Stimulated activated CD4-positive, alpha-beta T cell treated with anti-CD3 and anti-CD28 coated beads, Interleukin-15, amount 100 ng/mL, for 48 hours (primary cell): ENCODE measurements around the gene GINS2.

Source experiments
- DNase-seq, 2 donors: peaks; one replicate each; pipeline ENCODE4 v3.0.0-alpha.2; 2020; ENCODE audit warnings: low read depth in 2 of 2

GINS2 gene

GRCh38 chr16:85689950-85690320 lies 1.2 kb upstream of the GINS2 start:
- no peak for DNase-seq

GRCh38 chr16:85689285-85689949 lies 663 bp upstream of the GINS2 start:
- DNase-seq: no peak

DNA sequence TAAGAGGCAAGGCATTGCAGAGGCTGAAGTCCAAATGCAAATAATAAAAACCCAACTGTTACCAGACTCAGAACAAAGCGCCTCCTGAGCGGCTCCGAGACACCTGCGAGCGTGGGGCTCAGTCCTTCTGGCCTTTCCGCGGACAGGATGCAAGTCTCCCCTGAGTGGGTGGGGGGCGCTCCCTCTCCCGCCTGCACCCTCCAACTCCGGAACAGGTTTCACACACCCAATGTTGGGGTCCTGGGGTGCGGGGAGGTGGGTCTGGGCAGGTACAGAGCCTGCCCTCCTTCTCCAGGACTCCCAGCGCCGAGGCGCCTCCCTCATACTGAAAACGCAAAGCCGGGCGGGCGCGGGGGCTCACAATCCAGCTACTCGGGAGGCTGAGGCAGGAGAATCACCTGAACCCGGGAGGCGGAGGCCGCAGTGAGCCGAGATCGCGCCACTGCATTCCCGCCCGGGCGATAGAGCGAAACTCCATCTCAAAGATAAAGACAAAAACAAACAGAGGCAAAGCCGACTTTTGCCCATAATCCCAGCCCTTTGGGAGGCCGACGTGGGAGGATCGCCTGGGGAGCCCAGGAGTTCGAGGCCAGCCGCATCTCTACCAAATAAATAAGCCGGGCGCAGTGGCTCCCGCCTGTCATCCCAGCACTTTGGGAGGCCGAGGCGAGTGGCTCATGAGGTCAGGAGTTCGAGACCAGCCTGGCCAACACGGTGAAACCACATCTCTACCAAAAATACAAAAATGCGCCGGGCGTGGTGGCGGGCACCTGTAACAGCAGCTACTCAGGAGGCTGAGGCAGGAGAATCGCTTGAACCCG lies 893 bp downstream of the GINS2 start:
- peak in 1 of 2 donors; percentile 9 for DNase-seq

DNA sequence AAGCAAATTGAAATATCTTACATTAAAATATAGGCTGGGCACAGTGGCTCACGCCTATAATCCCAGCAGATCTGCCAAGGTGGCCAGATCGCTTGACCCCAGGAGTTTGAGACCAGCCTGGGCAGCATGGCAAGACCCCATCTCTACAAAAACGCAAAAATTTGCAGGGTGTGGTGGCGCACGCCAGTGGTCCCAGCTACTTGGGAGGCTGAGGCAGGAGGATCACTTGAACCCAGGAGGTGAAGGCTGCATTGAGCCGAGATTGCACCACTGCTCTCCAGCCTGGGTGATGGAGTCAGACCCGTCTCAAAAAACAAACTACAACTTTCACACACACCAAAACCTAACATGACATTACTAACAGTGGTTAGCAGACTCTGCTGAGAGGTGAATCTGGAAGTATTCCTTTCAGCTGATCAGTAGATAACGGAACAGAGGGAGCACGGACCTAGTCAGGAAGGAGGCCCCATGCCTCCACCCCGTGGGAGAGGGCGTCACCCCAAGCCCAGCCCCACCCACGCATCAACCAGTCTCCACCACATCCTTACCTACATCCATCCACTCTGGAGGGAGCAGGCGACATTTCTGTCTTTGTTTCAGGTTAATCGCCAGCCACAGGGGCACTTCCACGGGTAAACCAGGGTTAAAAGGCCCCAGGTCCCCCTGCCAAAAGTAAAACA lies 1.7 kb downstream of the GINS2 start:
- peak; percentile 21 to 32 for DNase-seq

- DNase-seq: no peak
Measured at GRCh38 chr16:85685251-85685650, 3.5 kb downstream of the GINS2 start.

- no peak for DNase-seq
Measured at GRCh38 chr16:85683363-85683762, 5.4 kb downstream of the GINS2 start.

DNA sequence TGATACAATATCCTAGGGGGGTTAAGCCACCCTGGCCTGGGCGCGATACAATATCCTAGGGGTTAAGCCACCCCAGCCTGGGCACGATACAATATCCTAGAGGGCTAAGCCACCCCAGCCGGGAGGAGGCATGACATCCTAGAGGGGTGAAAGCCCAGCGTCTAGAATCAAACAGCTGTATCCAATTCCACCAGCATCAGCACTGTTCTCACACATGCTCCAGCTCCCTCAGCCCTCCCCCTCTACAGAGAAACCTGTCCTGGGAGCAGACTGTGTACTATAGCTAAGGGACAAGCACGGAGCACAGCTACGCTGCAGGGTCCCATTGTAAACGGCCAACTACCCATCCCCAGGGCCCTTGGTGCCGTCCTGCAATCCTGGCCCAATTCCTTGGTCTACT lies 6.2 kb downstream of the GINS2 start:
- DNase-seq: no peak

- no peak for DNase-seq
Measured at GRCh38 chr16:85681255-85681654, 7.5 kb downstream of the GINS2 start.

DNA sequence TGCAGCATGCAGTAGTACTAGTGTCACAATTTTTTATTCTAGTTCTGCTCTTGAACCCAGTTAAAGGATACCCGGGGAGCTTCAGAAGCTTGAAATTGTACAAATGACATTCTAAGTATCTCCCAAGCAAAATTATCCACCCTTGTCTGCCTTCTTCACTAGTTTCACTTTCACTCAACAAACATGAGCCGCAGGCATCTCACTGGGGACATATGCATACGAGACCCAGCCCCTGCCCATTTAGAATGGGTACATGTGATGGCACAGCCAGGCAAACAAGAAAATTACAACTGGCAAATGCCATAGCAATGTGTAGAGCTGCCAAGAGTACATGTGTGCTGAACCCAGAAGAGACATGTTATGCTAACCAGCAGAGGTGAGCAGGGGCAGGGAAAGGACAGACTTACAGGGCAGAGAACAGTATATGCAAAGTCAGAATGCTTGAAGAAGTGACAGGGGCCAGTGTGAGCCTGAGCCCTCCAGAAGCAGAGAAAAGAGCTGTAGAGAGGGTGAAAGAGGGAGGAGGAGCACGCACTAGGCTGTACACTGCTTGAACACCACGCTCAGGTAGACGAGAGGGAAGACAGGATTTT lies 8.3 kb downstream of the GINS2 start:
- DNase-seq: no peak

- no peak for DNase-seq
Measured at GRCh38 chr16:85679870-85680269, 8.9 kb downstream of the GINS2 start.

- DNase-seq: no peak
Measured at GRCh38 chr16:85678821-85679220, 9.9 kb downstream of the GINS2 start.

GRCh38 chr16:85678016-85678415 lies 10.7 kb downstream of the GINS2 start:
- DNase-seq: no peak

- DNase-seq: no peak
Measured at GRCh38 chr16:85677383-85677967, 11.3 kb downstream of the GINS2 start.

DNA sequence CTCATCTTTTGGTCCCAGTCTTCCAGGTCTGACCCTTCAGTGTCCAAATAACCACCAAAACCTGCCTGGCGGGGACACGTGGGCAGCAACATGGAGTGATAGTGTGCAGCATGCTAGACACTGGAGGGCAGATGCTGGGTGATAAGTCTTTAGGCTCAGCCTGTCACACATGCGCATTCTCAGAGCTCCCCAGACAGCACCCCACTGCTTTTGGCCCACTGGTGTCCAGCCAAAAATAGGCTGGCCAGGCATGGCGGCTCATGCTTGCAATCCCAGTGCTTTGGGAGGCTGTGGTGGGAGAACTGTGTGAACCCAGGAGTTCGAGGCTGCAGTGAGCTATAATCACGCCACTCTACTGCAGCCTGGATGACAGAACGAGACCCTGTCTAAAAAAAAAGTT lies 12.3 kb downstream of the GINS2 start:
- DNase-seq: no peak

DNA sequence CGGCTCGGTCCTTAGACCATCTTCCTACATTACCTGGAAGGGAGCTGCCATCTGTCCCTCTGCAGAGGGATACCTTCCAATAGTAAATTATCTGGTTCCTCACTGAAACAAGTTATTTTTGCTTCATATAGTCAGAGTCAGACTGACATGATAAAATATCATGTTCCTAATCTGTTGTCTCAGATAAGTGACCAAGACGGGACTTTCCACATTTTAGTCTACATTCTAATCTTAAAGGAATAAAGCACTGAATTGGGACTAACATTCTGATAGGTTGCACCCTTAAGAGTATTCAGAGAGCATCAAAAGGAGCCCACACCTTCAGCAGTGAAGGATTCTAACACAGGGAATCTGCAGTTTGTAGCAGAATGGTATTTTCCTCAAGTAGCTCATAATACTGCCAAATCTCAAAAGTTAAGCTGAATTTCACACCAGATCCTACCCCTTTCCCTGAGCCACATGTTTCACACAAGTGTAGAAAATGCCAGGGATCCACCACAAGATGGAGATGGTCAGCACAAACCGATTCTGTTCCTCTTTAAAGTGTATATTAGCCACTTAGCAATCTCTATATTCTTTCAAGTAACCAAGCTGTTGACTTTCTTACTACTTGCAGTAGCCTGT lies 13.4 kb downstream of the GINS2 start:
- no peak for DNase-seq

GRCh38 chr16:85674828-85675227 lies 13.9 kb downstream of the GINS2 start:
- no peak for DNase-seq

DNA sequence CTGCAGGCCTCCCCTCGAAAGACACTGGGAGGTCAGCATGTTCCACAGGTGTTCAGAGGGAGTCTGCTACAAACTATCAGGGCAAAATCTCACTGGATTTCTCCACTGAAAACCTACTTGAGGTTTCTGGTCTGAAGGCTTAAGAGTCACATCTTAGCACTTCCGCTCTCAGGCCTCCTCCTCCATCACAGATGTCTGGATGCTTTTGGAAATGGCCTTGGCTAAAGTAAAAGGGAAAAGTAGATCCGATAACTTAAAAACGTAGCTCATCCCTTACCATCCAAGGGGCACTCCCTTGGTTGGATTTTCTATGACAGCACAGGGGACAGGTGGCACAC lies 14.4 kb downstream of the GINS2 start:
- DNase-seq: no peak

DNA sequence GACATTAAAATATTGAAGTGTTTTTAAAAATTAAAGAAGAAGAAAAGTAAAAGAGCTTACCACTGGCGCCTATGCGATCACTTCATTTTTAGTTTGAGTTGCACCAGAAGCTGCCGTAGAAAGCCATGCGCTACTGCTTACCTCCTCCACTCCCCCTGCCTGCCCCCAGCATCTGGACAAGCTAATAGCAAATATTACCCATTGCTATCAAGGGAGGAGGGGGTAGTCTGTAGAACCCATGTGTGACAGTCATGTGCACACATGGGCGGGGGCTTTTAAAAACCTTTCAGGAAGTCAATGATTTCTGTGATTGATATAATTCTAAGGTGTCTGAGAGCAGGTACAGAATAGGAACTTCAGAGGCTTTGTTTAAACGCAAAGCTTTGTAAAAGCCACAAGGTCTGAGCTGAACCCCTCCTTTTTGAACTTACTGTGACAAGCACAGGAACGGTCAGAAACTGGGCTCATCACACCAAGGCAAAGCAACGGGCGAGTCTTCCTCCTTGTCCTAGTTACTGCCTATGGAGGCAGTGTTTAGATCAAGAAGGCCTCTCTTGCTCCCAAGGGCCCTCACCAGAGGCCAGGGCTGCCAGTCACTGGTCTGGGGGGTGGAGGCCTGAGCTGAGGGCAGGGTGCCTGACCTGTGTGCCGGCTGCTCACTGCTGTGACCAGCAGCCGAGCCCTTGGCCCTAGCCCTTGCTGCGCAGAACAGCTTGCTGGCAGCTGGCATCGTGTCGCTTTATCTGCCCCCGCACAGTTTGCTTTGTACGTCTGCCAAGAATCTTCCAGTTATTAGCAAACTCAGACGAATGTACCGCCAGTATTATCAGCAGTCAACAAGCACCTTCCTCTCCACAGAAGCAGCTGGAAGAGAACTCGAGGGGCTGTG lies 15.0 kb downstream of the GINS2 start:
- no peak for DNase-seq

- no peak for DNase-seq
Measured at GRCh38 chr16:85670840-85671239, 17.9 kb downstream of the GINS2 start.

GRCh38 chr16:85668676-85669424 lies 19.9 kb downstream of the GINS2 start:
- DNase-seq: no peak
